NCI-H2029 (cell line): ENCODE measurements around the gene BRSK2.
"Not testable (repeated sequence)": the region's sequence is repeated elsewhere in the genome, so short reads cannot be mapped to it uniquely, and the experiment has no call there.

Experiments used
- DNase-seq: peaks from one replicate; lab custom pipeline; 2025; lab: John Stamatoyannopoulos, UW

Gene BRSK2

DNA sequence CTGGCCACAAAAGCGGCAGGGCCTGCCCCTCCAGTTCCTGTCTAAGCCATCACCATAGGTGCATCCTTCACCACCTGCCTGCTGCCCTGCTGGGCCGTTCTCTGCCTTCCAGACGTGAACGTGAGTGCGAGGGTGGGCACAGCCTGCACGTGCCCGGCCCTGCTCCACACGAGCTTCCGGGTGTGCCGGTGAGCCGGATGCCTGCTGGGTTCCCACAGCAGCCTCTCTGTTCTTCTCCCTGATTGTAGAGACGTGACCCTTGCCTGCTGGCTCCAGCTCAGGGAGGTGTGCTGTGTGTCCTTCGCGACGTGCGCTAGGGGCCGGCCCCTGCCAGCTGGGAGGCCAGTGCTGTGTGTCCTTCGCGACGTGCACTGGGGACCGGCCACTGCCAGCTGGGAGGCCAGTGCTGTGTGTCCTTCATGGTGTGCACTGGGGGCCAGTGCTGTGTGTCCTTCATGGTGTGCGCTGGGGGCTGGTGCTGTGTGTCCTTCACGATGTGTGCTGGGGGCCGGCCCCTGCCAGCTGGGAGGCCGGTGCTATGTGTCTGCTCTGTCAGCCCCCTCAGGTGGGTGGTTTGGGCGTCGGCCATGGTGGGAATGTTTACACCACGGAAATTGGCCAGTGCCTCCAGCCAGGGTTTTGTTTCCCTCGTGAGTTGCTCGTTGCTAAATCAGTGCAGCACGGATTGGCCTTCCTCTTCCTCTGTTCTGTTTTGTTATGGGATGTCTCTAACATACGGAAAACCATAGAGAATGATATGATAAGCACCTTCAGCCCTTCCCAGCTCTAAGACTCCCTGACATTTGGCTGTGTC, 35.4 kb upstream of the BRSK2 start:
- no peak for DNase-seq

DNA sequence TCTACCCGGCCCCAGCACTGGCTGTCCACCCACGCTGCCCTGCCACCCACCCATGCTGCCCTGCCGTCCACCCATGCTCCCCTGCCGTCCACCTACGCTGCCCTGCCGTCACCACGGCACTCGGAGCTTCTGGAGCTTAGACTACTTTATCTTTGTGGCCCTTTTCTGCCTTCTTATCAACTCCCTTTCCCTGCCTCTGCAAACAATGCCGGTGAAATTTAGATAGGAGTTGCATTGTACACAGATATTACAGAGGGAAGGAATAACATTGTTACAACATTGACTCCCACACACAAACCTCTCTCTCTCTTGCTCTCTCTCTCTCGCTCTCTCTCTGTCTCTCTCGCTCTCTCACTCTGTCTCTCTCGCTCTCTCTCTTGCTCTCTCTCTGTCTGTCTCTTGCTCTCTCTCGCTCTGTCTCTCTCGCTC, 33.7 kb upstream of the BRSK2 start:
- DNase-seq: no peak

GRCh38 chr11:1356478-1356960, 33.2 kb upstream of the BRSK2 start:
- no peak for DNase-seq

- no peak for DNase-seq
Measured at GRCh38 chr11:1358286-1358685, 31.4 kb upstream of the BRSK2 start.

- not testable (repeated sequence) for DNase-seq
Measured at GRCh38 chr11:1358931-1359330, 30.8 kb upstream of the BRSK2 start.

DNA sequence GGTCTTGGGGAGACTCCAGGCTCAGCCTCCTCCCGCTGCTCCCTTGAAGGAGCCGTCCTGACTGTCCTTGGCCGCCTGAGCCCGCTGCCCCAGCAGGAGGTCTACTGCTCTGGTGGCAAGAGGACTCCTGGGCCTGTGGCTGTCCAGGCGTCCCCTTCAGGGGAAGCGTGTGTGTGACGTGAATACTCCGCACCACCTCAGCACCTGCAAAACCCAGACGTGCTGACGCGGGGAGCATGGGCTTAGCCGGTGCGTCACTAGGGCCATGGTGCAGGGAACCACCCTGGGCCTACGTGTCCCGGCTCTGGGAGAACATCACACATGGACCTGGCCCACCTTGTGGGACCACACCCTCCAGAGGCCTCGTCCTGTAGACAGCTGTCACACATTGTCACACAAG, 30.2 kb upstream of the BRSK2 start:
- no peak for DNase-seq

DNA sequence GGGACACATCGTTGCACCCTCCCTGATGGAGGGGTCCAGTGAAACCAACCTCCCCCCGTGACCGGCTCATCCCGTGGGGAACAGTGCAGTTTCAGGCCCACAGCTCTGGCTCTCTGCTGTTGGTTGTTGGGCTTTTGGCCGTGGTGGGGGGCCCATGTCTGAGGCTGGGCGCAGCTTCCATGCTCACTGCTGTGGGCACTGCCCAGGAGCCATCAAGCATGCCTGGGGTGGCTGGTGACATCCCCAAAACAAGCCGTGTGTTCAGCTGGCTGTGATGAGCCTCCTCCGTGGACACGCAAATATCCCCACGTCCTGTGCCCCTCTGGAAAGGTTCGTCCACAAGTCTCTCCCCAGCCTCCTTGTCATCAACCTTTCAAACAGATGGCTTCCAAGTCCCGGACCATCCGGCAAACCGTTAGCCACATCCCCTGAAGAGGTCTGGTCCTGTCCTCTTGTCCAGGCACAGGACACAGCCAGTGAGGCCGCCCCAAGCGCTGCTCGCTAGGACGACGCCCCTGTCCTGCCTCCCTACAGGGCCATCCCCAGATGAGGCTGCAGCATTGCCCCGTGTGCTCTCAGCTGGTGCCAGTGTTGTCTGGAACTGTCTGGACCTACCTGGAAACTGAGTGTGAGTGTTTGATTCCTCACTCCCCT, 29.4 kb upstream of the BRSK2 start:
- no peak for DNase-seq

GRCh38 chr11:1360835-1361357, 28.8 kb upstream of the BRSK2 start:
- DNase-seq: no peak

- no peak for DNase-seq
Measured at GRCh38 chr11:1361882-1362281, 27.9 kb upstream of the BRSK2 start.

GRCh38 chr11:1367721-1368120, 22.0 kb upstream of the BRSK2 start:
- no peak for DNase-seq

DNA sequence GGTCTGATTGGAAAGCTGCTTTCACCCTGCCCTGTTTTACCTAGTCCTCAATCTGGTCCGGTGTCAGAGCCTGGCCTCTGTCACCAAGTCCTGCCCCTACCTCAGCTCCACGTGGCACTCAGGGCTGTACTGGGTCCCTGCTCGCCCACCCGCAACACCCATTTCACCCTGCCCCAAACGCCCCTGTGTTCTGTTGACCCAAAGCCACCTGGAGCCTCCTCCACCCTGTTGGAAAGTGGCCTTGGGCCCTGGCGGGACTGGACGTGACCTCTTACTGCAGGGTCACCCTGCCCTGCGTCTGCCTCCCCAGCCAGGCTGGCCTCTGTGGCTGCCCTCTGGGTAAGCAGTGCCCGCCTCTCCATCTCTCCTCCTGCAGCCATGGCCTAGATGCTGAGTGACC, 21.5 kb upstream of the BRSK2 start:
- no peak for DNase-seq

GRCh38 chr11:1368966-1369365, 20.8 kb upstream of the BRSK2 start:
- no peak for DNase-seq

DNA sequence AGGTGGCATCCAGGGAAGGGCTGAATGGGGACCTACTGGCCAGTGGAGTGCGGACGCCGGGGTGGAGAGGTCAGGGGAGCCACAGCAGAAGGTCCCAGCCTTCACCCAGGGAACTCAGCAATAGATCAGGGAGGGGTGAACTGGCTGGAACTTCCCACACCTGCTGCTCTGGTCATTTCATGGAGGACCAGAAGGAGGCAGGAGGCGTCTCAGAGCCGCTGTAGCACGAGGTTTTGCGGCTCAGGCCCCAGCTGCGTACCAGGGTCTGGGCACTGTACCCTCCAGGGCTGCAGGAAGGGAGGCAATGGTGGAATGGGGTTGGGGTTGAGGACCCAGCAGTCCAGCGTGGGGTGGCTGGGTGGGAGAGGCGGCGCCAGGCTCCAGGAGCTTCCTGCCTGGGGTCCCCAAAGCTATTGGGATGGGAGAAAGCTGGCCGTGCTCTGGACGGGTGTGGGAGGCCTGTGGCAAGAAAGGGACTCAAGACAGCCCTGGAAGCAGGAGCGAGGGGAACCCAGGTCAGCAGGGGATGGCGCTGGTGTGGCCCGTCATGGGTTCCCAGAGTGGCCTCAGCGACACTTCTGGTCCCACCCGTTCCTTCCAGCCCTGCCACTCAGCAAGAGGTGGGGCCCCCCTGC, 20.2 kb upstream of the BRSK2 start:
- no peak for DNase-seq

DNA sequence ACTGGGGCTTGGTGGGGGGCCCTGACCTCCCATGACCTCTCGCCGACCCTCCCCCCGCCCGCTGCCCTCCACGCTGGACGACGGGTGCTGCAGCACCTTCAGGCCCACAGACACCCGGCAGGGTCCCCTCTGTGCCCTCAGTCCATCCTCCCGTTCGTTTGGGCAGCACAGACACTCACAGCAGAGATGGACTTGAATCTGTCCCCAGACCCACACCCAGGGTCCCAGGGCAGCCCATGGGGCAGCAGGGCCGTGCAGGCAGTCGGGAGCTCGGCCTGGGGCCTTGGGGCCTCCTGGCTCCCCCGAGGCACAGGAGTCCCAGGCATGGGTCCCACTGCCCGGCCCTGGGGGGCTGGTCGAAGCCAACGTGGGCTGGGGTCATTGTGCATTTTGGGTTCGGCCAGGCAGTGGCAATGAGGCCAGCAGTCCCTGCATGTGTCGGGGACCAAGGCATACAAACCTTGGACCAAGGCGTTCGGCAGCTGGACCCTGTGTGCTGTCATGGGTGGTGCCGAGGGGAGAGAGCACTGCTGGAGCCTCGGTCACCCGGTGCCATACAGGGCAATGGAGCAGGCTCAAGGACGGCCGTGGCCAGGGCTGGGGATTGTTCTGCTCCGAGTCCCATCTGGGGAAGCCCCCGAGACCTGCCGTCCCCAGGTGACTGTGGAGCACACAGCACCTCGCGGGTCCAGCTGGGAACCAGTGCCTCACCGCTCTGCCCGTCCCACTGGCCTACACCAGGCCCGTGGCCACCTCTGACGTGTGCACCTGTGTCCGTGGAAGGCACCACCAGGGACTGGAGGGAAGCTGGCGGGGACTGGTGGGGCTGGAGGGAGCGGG, 19.3 kb upstream of the BRSK2 start:
- DNase-seq: no peak

- no peak for DNase-seq
Measured at GRCh38 chr11:1371026-1371325, 18.8 kb upstream of the BRSK2 start.

- DNase-seq: no peak
Measured at GRCh38 chr11:1371377-1371776, 18.4 kb upstream of the BRSK2 start.

DNA sequence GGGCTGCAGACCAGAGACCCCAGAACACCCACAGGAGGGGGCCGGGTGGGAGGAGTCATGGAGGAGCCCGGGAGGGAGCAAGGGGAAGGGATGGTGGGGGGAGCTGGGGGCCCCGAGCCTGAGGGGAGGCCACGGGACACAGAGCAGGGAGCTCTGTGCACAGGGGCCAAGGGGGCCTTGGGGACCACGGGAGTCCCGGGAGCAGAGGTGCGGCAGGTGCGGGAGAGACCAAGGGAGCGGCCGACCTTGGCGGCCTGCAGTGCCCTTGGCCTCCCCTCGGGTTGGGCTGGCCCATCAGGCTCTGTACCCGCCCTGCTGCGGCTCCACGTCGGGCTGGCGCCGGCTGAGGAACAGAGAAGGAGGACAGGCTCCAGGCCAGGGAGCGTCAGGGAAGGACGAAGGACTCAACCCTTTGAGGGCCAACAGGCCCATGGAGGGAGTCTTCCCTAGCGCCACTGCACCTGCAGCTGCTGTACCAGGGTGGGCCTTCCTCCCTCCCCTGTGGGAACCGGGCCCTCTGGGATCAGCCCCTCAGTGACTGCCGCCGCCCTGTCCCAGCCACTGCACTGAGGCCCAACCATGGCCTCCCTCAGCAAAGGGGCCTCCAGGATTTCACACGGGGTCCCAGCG, 17.8 kb upstream of the BRSK2 start:
- DNase-seq: no peak

DNA sequence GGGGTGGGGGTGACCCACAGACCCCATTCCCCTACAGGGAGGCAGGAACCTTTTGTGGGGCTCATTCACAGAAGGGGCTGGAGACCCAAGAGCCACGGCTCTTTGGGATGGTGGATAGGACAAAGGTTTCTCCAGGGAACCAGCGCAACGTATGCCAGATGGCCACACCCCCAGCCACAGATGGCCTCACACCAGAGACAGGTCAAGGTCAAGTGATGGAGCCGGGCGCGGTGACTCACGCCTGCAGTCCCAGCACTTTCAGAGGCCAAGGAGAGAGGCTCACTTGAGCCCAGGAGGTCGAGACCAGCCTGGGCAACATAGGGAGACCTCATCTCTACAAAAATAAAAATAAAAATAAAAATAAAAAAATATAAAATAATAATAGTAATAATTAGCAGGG, 17.1 kb upstream of the BRSK2 start:
- no peak for DNase-seq

DNA sequence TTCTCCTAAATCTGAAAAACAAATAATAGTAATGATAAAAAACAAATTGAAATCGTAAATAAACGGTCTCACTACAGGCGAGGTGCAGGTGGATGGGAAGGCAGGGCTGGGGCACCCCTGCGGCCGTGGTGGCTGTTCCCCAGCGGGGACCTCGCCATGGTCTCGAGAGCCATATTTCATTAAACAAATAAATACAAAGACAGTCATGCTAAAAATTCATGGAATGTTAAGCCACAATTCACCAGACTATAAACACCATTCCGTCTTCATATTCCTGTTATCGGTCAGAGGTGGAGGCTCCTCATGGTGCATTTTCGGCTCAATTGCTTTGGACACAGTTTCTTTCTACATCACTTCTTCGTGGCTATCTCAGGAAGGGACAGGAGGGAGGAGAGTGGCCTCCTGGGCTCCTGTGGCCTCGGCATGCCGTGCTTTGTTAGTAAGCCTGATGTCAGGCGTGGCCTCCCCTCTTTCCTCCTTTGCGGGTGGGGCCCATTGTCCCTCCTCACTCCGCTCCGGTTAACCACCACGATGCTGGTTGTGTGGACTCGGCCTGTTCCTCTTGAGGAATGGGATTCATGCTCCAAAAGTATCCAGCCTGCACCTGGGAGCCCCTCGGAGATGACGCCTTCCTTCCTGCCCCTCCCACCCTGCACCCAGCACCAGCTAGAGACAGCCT, 16.1 kb upstream of the BRSK2 start:
- no peak for DNase-seq

- no peak for DNase-seq
Measured at GRCh38 chr11:1375161-1375954, 14.4 kb upstream of the BRSK2 start.
